H9 (cell line): ENCODE measurements around the gene PERCC1. TPM values are rescaled to one million over a fixed set of nuclear protein-coding genes. Genes with fewer than 3 reads are reported as not detected.
"Not testable (repeated sequence)": the region's sequence is repeated elsewhere in the genome, so short reads cannot be mapped to it uniquely, and the experiment has no call there.

ENCODE experiments used
- DNase-seq: peaks from one replicate; pipeline ENCODE4 v3.0.0-alpha.2; 2017
- H2AFZ ChIP-seq: one replicate; pipeline ENCODE4 v1.6.1; 2013; ENCODE audit warnings: mild to moderate bottlenecking, low read length, control low read depth, moderate library complexity
- H2AK5ac ChIP-seq: 2 replicates; pipeline ENCODE4 v1.6.1; 2013; ENCODE audit warnings: low read length, control low read depth, mixed read lengths; ENCODE audit not compliant: insufficient read length
- H2BK120ac ChIP-seq: one replicate; pipeline ENCODE4 v1.6.1; 2013; ENCODE audit warnings: low read depth, mild to moderate bottlenecking, low read length, control low read depth, inconsistent platforms; ENCODE audit not compliant: poor library complexity, severe bottlenecking
- H2BK12ac ChIP-seq: 2 replicates; pipeline ENCODE4 v1.6.1; 2013; ENCODE audit warnings: low read length, control low read depth, mixed read lengths, low read depth; ENCODE audit not compliant: insufficient read length
- H2BK15ac ChIP-seq: 2 replicates; pipeline ENCODE4 v1.6.1; 2013; ENCODE audit warnings: low read depth, low read length, control low read depth
- H2BK20ac ChIP-seq: one replicate; pipeline ENCODE4 v1.6.1; 2013; ENCODE audit warnings: low read depth, mild to moderate bottlenecking, low read length, control low read depth, inconsistent platforms; ENCODE audit not compliant: poor library complexity, severe bottlenecking
- H2BK5ac ChIP-seq: 2 replicates; pipeline ENCODE4 v1.6.1; 2013; ENCODE audit warnings: low read length, control low read depth, mixed read lengths; ENCODE audit not compliant: insufficient read length
- H3K14ac ChIP-seq: 2 replicates; pipeline ENCODE4 v1.6.1; 2013; ENCODE audit warnings: low read length, control low read depth; ENCODE audit not compliant: insufficient read depth
- H3K18ac ChIP-seq: 2 replicates; pipeline ENCODE4 v1.6.1; 2013; ENCODE audit warnings: low read depth, mild to moderate bottlenecking, mixed read lengths, low read length, control low read depth; ENCODE audit not compliant: insufficient read length
- H3K23ac ChIP-seq: 2 replicates; pipeline ENCODE4 v1.6.1; 2013; ENCODE audit warnings: low read length, control low read depth, mixed read lengths, low read depth; ENCODE audit not compliant: insufficient read length
- H3K23me2 ChIP-seq: 2 replicates; pipeline ENCODE4 v1.6.1; 2013; ENCODE audit warnings: low read depth, mild to moderate bottlenecking, mixed read lengths, low read length, control low read depth; ENCODE audit not compliant: insufficient read length, poor library complexity, severe bottlenecking
- H3K27ac ChIP-seq: 2 replicates; pipeline ENCODE4 v1.5.1; 2013; ENCODE audit warnings: low read length, control low read depth, mixed read lengths, low read depth; ENCODE audit not compliant: insufficient read length
- H3K27me3 ChIP-seq: 2 replicates; pipeline ENCODE4 v1.6.1; 2013; ENCODE audit warnings: low read length, control low read depth, inconsistent platforms; ENCODE audit not compliant: insufficient read depth
- H3K4ac ChIP-seq: 2 replicates; pipeline ENCODE4 v1.6.1; 2013; ENCODE audit warnings: low read depth, mild to moderate bottlenecking, control low read depth, inconsistent platforms, low read length, moderate library complexity
- H3K4me1 ChIP-seq: 2 replicates; pipeline ENCODE4 v1.6.1; 2013; ENCODE audit warnings: low read length, control low read depth, inconsistent platforms; ENCODE audit not compliant: insufficient read depth
- H3K4me2 ChIP-seq: 2 replicates; pipeline ENCODE4 v1.6.1; 2013; ENCODE audit warnings: low read length, control low read depth, mixed read lengths; ENCODE audit not compliant: insufficient read length, insufficient read depth
- H3K56ac ChIP-seq: 2 replicates; pipeline ENCODE4 v1.6.1; 2013; ENCODE audit warnings: low read depth, mild to moderate bottlenecking, mixed read lengths, low read length, control low read depth; ENCODE audit not compliant: insufficient read length
- H3K79me1 ChIP-seq: 2 replicates; pipeline ENCODE4 v1.6.1; 2013; ENCODE audit warnings: low read depth, mild to moderate bottlenecking, moderate library complexity, low read length, control low read depth, inconsistent platforms; ENCODE audit not compliant: insufficient read depth, poor library complexity, severe bottlenecking
- H3K79me2 ChIP-seq: 2 replicates; pipeline ENCODE4 v1.6.1; 2013; ENCODE audit warnings: low read length, control low read depth, inconsistent platforms; ENCODE audit not compliant: insufficient read depth
- H3K9ac ChIP-seq: 2 replicates; pipeline ENCODE4 v1.6.1; 2013; ENCODE audit warnings: low read length, control low read depth, mixed read lengths; ENCODE audit not compliant: insufficient read length; ENCODE audit errors: extremely low read depth
- H3K9me3 ChIP-seq: one replicate; pipeline ENCODE4 v1.6.1; 2013; ENCODE audit warnings: low read depth, low read length, inconsistent platforms; ENCODE audit not compliant: control insufficient read depth
- H3T11ph ChIP-seq: one replicate; pipeline ENCODE4 v1.6.1; 2013; ENCODE audit warnings: mild to moderate bottlenecking, low read length, control low read depth, inconsistent platforms
- H4K20me1 ChIP-seq: one replicate; pipeline ENCODE4 v1.6.1; 2013; ENCODE audit not compliant: control insufficient read depth, insufficient read length, insufficient read depth
- H4K5ac ChIP-seq: 2 replicates; pipeline ENCODE4 v1.6.1; 2013; ENCODE audit warnings: low read depth, mild to moderate bottlenecking, mixed read lengths, low read length, control low read depth; ENCODE audit not compliant: insufficient read length
- H4K8ac ChIP-seq: replicated peaks from 2 replicates; pipeline ENCODE4 v1.6.1; 2013; ENCODE audit warnings: low read length, control low read depth, mixed read lengths, low read depth; ENCODE audit not compliant: insufficient read length
- H4K91ac ChIP-seq: 2 replicates; pipeline ENCODE4 v1.6.1; 2013; ENCODE audit warnings: low read depth, mild to moderate bottlenecking, moderate library complexity, mixed read lengths, low read length, control low read depth; ENCODE audit not compliant: insufficient read length
- H3K27ac Mint-ChIP-seq, 3 experiments: 2 replicates in 2 of 3; 3 replicates in 1 of 3; pipeline ENCODE4 v1.8.0; 2020 to 2021; ENCODE audit warnings: mixed read lengths in 3 of 3, mild to moderate bottlenecking in 1 of 3, moderate library complexity in 1 of 3
- H3K27me3 Mint-ChIP-seq: 2 replicates; pipeline ENCODE4 v1.8.0; 2021; ENCODE audit warnings: low read depth, mild to moderate bottlenecking, moderate library complexity, mixed read lengths
- H3K36me3 Mint-ChIP-seq, 3 experiments: 2 replicates in 2 of 3; 3 replicates in 1 of 3; pipeline ENCODE4 v1.8.0; 2020 to 2021; ENCODE audit warnings: low read depth in 3 of 3, mixed read lengths in 3 of 3; ENCODE audit not compliant: insufficient read depth in 1 of 3
- H3K4me1 Mint-ChIP-seq, 2 experiments: 2 replicates each; pipeline ENCODE4 v1.8.0; 2020; ENCODE audit warnings: mixed read lengths in 2 of 2
- H3K4me3 Mint-ChIP-seq, 2 experiments: 2 replicates in 1 of 2; 3 replicates in 1 of 2; pipeline ENCODE4 v1.8.0; 2020 to 2021; ENCODE audit warnings: mild to moderate bottlenecking in 2 of 2, mixed read lengths in 2 of 2, moderate library complexity in 1 of 2
- H3K9me3 Mint-ChIP-seq, 2 experiments: 2 replicates in 1 of 2; 3 replicates in 1 of 2; pipeline ENCODE4 v1.8.0; 2020; ENCODE audit warnings: mild to moderate bottlenecking in 2 of 2, mixed read lengths in 2 of 2, moderate library complexity in 1 of 2
- CTCF ChIP-seq: fragments of 200-600 bp; sonication (generic); conservative IDR thresholded peaks from 3 replicates; pipeline ENCODE4 v1.8.0; 2021; ENCODE audit warnings: antibody characterized with exemption, mild to moderate bottlenecking
- WGBS: extraction: QIAGEN DNeasy Blood & Tissue Kit; methylation state at CpG from one replicate; pipeline ENCODE4 v1.1.7; 2013; ENCODE audit warnings: missing lambda C conversion rate, low lambda C conversion rate, mixed read lengths; ENCODE audit not compliant: insufficient read length; ENCODE audit errors: extremely low coverage; 5-methylcytosine and 5-hydroxymethylcytosine counted together
- total RNA-seq: library from RNA; stranded (reverse); gene quantifications from 2 replicates; pipeline ENCODE4 v1.2.1, GENCODE V29; 2021

PERCC1 gene
- total RNA-seq, 1 experiment from 2014 or later: not detected

- Histone ChIP-seq H3K79me2 (peaks cover 6% of the 10 kb centered on the region; the same call in 1 of the 2 replicates), H2BK120ac (no peak overlapping the region), H3K4me2 (no peak overlapping the region), H3T11ph (no peak overlapping the region), H3K27ac (no peak overlapping the region), H4K20me1 (no peaks in the 10 kb centered on the region), H2BK15ac (no peak overlapping the region), H3K27me3 (no peaks in the 10 kb centered on the region), H3K18ac (no peak overlapping the region), H3K9me3 (peaks cover 8% of the 10 kb centered on the region), H3K23me2 (peaks cover 11% of the 10 kb centered on the region), H4K91ac (no peak overlapping the region), H4K5ac (no peak overlapping the region), H2BK12ac (no peak overlapping the region), H2AK5ac (no peak overlapping the region), H2BK5ac (no peak overlapping the region), H4K8ac (no peak overlapping the region), H3K23ac (no peak overlapping the region), H3K79me1 (peaks cover 7% of the 10 kb centered on the region), H2AFZ (no peak overlapping the region), H3K14ac (no peak overlapping the region), H3K56ac (no peak overlapping the region), H2BK20ac (no peak overlapping the region), H3K9ac (no peak overlapping the region), H3K4me1 (peaks cover 4% of the 10 kb centered on the region), H3K4ac (no peak overlapping the region)
- H3K4me3 Mint-ChIP-seq: no peak overlapping the region
- no CpG with 5 or more reads among the region's 10 CpGs for WGBS
- peaks cover 19 to 33% of the 10 kb centered on the region in 2 experiments for H3K9me3 Mint-ChIP-seq
- H3K4me1 Mint-ChIP-seq: peaks cover 6 to 12% of the 10 kb centered on the region in 2 experiments
- TF ChIP-seq CTCF: no peak
- no peak overlapping the region for H3K27ac Mint-ChIP-seq
- peaks cover 43% of the 10 kb centered on the region for H3K27me3 Mint-ChIP-seq
- no peak for DNase-seq
- peaks cover 0 to 2% (median 0%) of the 10 kb centered on the region in 3 experiments; a peak in 3 of 7 replicates for H3K36me3 Mint-ChIP-seq
Measured at GRCh38 chr16:1477033-1477432, 46.2 kb downstream of the PERCC1 start.

- H3K23ac ChIP-seq, H3K79me1 ChIP-seq, H2BK12ac ChIP-seq, H2BK120ac ChIP-seq, H4K20me1 ChIP-seq, H4K91ac ChIP-seq, H3K4me1 ChIP-seq, H3K18ac ChIP-seq, H3K4me3 Mint-ChIP-seq, H2BK5ac ChIP-seq, H3K9ac ChIP-seq, H3K4me2 ChIP-seq, H3K9me3 ChIP-seq, H3K36me3 Mint-ChIP-seq, H3K27me3 ChIP-seq, H3K79me2 ChIP-seq, H2AK5ac ChIP-seq, H3K27ac ChIP-seq, H4K5ac ChIP-seq, H2AFZ ChIP-seq, H2BK20ac ChIP-seq, H3T11ph ChIP-seq, H3K27ac Mint-ChIP-seq, DNase-seq, H2BK15ac ChIP-seq, H3K4me1 Mint-ChIP-seq, H4K8ac ChIP-seq, H3K4ac ChIP-seq, H3K14ac ChIP-seq, H3K56ac ChIP-seq: not testable (repeated sequence)
- peaks cover 61% of the 10 kb centered on the region for H3K27me3 Mint-ChIP-seq
- WGBS: no CpG with 5 or more reads among the region's 9 CpGs
- peaks cover 19 to 33% of the 10 kb centered on the region in 2 experiments for H3K9me3 Mint-ChIP-seq
- H3K23me2 ChIP-seq: peaks cover 11% of the 10 kb centered on the region
Measured at GRCh38 chr16:1478937-1479336, 48.1 kb downstream of the PERCC1 start.
